ENCODE data around the gene C17orf113.
A peak's percentile ranks its signal among the peaks of the same experiment; 100 is the strongest.

The C17orf113 gene

GRCh38 chr17:42072323-42073187 lies 22.2 kb upstream of the C17orf113 start:
- no peak for DNase-seq

GRCh38 chr17:42071810-42072209 lies 21.4 kb upstream of the C17orf113 start:
- DNase-seq = no peak

GRCh38 chr17:42068979-42069378 lies 18.6 kb upstream of the C17orf113 start:
- no peak for DNase-seq

GRCh38 chr17:42067371-42068091 lies 17.1 kb upstream of the C17orf113 start:
- DNase-seq = peak; percentile 19

- no peak for DNase-seq
Observed at GRCh38 chr17:42065201-42065600, 14.8 kb upstream of the C17orf113 start.

- DNase-seq = no peak
Observed at GRCh38 chr17:42062681-42063080, 12.3 kb upstream of the C17orf113 start.

GRCh38 chr17:42061646-42062487 lies 11.5 kb upstream of the C17orf113 start:
- DNase-seq = no peak

- DNase-seq = no peak
Observed at GRCh38 chr17:42060231-42060630, 9.8 kb upstream of the C17orf113 start.

GRCh38 chr17:42059815-42060214 lies 9.4 kb upstream of the C17orf113 start:
- DNase-seq = no peak

GRCh38 chr17:42058063-42058462 lies 7.7 kb upstream of the C17orf113 start:
- DNase-seq = no peak

GRCh38 chr17:42056635-42057034 lies 6.2 kb upstream of the C17orf113 start:
- DNase-seq = no peak

GRCh38 chr17:42055496-42055895 lies 5.1 kb upstream of the C17orf113 start:
- no peak for DNase-seq

GRCh38 chr17:42055027-42055426 lies 4.6 kb upstream of the C17orf113 start:
- no peak for DNase-seq

- no peak for DNase-seq
Observed at GRCh38 chr17:42053731-42054500, 3.5 kb upstream of the C17orf113 start.

GRCh38 chr17:42052346-42052877 lies 2.0 kb upstream of the C17orf113 start:
- no peak for DNase-seq

- no peak for DNase-seq
Observed at GRCh38 chr17:42051645-42052044, 1.2 kb upstream of the C17orf113 start.

- no peak for DNase-seq
Observed at GRCh38 chr17:42051013-42051400, 606 bp upstream of the C17orf113 start.

GRCh38 chr17:42049834-42050392 lies 488 bp downstream of the C17orf113 start:
- no peak for DNase-seq

- DNase-seq = no peak
Observed at GRCh38 chr17:42047343-42047742, 3.1 kb downstream of the C17orf113 start.

GRCh38 chr17:42045719-42046118 lies 4.7 kb downstream of the C17orf113 start:
- no peak for DNase-seq

GRCh38 chr17:42042598-42043319 lies 7.6 kb downstream of the C17orf113 start:
- DNase-seq = no peak
